HCT116 (cell line): Measurements from ENCODE around the gene NCF4. TPM values are rescaled to one million over a fixed set of nuclear protein-coding genes. Genes with fewer than 3 reads are reported as not detected.

Source experiments
- ATAC-seq: fragments of 200-7000 bp; cut with Tn5 transposase; 2 replicates; pipeline ENCODE4 v1.9.1; 2020; ENCODE audit warnings: mild to moderate bottlenecking, moderate library complexity
- BruUV-seq: library from RNA; stranded (reverse); fragments of 400-500 nt; replicated peaks from 2 replicates; lab custom pipeline; 2021; lab: Mats Ljungman, UMichigan
- CTCF ChIA-PET: fragments of 300-600 bp; sonication (Branson Sonifier 250); formaldehyde crosslinking; loops from one replicate; lab custom pipeline; 2021; ENCODE audit warnings: antibody characterized with exemption; lab: Charles Lee
- POLR2A ChIA-PET: fragments of 300-600, 350-600 bp; sonication (Branson Sonifier 250); formaldehyde crosslinking; loops from one replicate; lab custom pipeline; 2021; ENCODE audit warnings: antibody characterized with exemption; lab: Charles Lee
- RAD21 ChIA-PET, 2 experiments: fragments of 300-600 bp; sonication (Branson Sonifier 250); formaldehyde crosslinking; loops; one replicate each; lab custom pipeline; 2023; ENCODE audit warnings: low total read pairs in 2 of 2; ENCODE audit not compliant: uncharacterized antibody in 2 of 2, unreplicated experiment in 2 of 2, low non-redundant PET in 1 of 2; lab: Charles Lee
- DNase-seq: peaks from one replicate; pipeline ENCODE4 v3.0.0-alpha.2; 2010; ENCODE audit warnings: low read depth, low spot score
- H2AFZ ChIP-seq: fragments of 200-600 bp; shearing (Covaris generic), sonication (generic); 2 replicates; pipeline ENCODE4 v1.6.1; 2017; ENCODE audit warnings: low read depth, mixed run types, mixed read lengths, antibody characterized with exemption, low read length; ENCODE audit not compliant: poor library complexity, severe bottlenecking
- H3K27ac ChIP-seq: 2 replicates; pipeline ENCODE4 v1.5.1; 2012; ENCODE audit warnings: low read depth, low read length
- H3K27me3 ChIP-seq: fragments of 200-600 bp; sonication (generic); 2 replicates; pipeline ENCODE4 v1.6.1; 2016; ENCODE audit warnings: mixed run types, low read length, mixed read lengths; ENCODE audit not compliant: insufficient read depth
- H3K36me3 ChIP-seq, 2 experiments: fragments of 200-500 bp in 1 of 2; fragments of 200-600 bp in 1 of 2; sonication (Bioruptor generic) in 1 of 2; sonication (generic) in 1 of 2; 2 replicates each; pipeline versions ENCODE4 v1.5.1 to v1.6.1; 2014 to 2016; ENCODE audit warnings: low read length in 2 of 2, inconsistent platforms in 1 of 2, mixed read lengths in 1 of 2, mixed run types in 1 of 2; ENCODE audit not compliant: insufficient read depth in 2 of 2, control insufficient read depth in 1 of 2
- H3K4me1 ChIP-seq, 2 experiments: fragments of 200-600 bp in 1 of 2; sonication (generic) in 1 of 2; 2 replicates each; pipeline versions ENCODE4 v1.5.1 to v1.6.1; 2012 to 2017; ENCODE audit warnings: low read length in 2 of 2, inconsistent platforms in 1 of 2, mild to moderate bottlenecking in 1 of 2, mixed read lengths in 1 of 2, mixed run types in 1 of 2, moderate library complexity in 1 of 2; ENCODE audit not compliant: insufficient read depth in 2 of 2, control insufficient read depth in 1 of 2
- H3K4me2 ChIP-seq: fragments of 200-600 bp; sonication (generic); 2 replicates; pipeline ENCODE4 v1.6.1; 2017; ENCODE audit warnings: mixed run types, low read length, mixed read lengths
- H3K4me3 ChIP-seq, 2 experiments: fragments of 200-600 bp in 1 of 2; sonication (generic) in 1 of 2; replicated peaks in 1 of 2; 2 replicates each; pipeline ENCODE4 v1.5.1; 2011 to 2016; ENCODE audit warnings: low read length in 2 of 2, control low read depth in 1 of 2, low read depth in 1 of 2, mild to moderate bottlenecking in 1 of 2, mixed read lengths in 1 of 2, mixed run types in 1 of 2
- H3K79me2 ChIP-seq: fragments of 200-600 bp; sonication (generic); 2 replicates; pipeline ENCODE4 v1.6.1; 2017; ENCODE audit warnings: mild to moderate bottlenecking, mixed run types, low read length, moderate library complexity, mixed read lengths; ENCODE audit not compliant: insufficient read depth
- H3K9ac ChIP-seq: fragments of 200-600 bp; sonication (generic); 2 replicates; pipeline ENCODE4 v1.6.1; 2016; ENCODE audit warnings: low read length, mixed read lengths
- H3K9me2 ChIP-seq: fragments of 200-600 bp; sonication (generic), shearing (Covaris generic); 2 replicates; pipeline ENCODE4 v1.6.1; 2017; ENCODE audit warnings: mixed run types, mild to moderate bottlenecking, moderate library complexity; ENCODE audit not compliant: insufficient read depth
- H3K9me3 ChIP-seq, 2 experiments: fragments of 200-500 bp in 1 of 2; fragments of 200-600 bp in 1 of 2; sonication (Bioruptor generic) in 1 of 2; sonication (generic) in 1 of 2; 2 replicates each; pipeline ENCODE4 v1.6.1; 2014 to 2017; ENCODE audit warnings: low read length in 2 of 2, mixed read lengths in 2 of 2, inconsistent platforms in 1 of 2, low read depth in 1 of 2, mild to moderate bottlenecking in 1 of 2, mixed run types in 1 of 2, moderate library complexity in 1 of 2; ENCODE audit not compliant: control insufficient read depth in 1 of 2, insufficient read depth in 1 of 2
- H4K20me1 ChIP-seq: fragments of 200-600 bp; sonication (generic), shearing (Covaris generic); 2 replicates; pipeline ENCODE4 v1.6.1; 2017; ENCODE audit warnings: mixed run types, mild to moderate bottlenecking, moderate library complexity; ENCODE audit not compliant: insufficient read depth
- ATF3 ChIP-seq: IDR thresholded peaks from 2 replicates; pipeline ENCODE4 v1.6.1; 2012
- CEBPB ChIP-seq: IDR thresholded peaks from 2 replicates; pipeline ENCODE4 v1.6.1; 2012; ENCODE audit warnings: low read depth
- EGR1 ChIP-seq: IDR thresholded peaks from 2 replicates; pipeline ENCODE4 v1.6.1; 2012; ENCODE audit warnings: low read depth
- ELF1 ChIP-seq: IDR thresholded peaks from 2 replicates; pipeline ENCODE4 v1.6.1; 2012; ENCODE audit warnings: low read depth, borderline replicate concordance
- EZH2phosphoT487 ChIP-seq: fragments of 200-600 bp; IDR thresholded peaks from 2 replicates; pipeline ENCODE4 v1.6.1; 2018; ENCODE audit warnings: antibody characterized with exemption, borderline replicate concordance
- FOSL1 ChIP-seq: IDR thresholded peaks from 2 replicates; pipeline ENCODE4 v1.6.1; 2012; ENCODE audit warnings: low read depth
- JUND ChIP-seq: IDR thresholded peaks from 2 replicates; pipeline ENCODE4 v1.6.1; 2012
- MAX ChIP-seq: IDR thresholded peaks from 2 replicates; pipeline ENCODE4 v1.6.1; 2012
- POLR2AphosphoS5 ChIP-seq: IDR thresholded peaks from 2 replicates; pipeline ENCODE4 v1.6.1; 2011; ENCODE audit warnings: mild to moderate bottlenecking, low read depth, low read length, moderate library complexity
- RAD21 ChIP-seq: IDR thresholded peaks from 2 replicates; pipeline ENCODE4 v1.6.1; 2012; ENCODE audit warnings: low read depth, mild to moderate bottlenecking
- SIN3A ChIP-seq: IDR thresholded peaks from 2 replicates; pipeline ENCODE4 v1.6.1; 2012; ENCODE audit warnings: low read depth
- SP1 ChIP-seq: IDR thresholded peaks from 2 replicates; pipeline ENCODE4 v1.6.1; 2012; ENCODE audit warnings: low read depth
- SRF ChIP-seq: IDR thresholded peaks from 2 replicates; pipeline ENCODE4 v1.6.1; 2012; ENCODE audit warnings: low read depth
- TCF7L2 ChIP-seq: IDR thresholded peaks from 2 replicates; pipeline ENCODE4 v1.7.0; 2011; ENCODE audit warnings: borderline replicate concordance, inconsistent platforms; ENCODE audit not compliant: insufficient read depth, insufficient read length; ENCODE audit errors: extremely low read depth
- ZBTB33 ChIP-seq: IDR thresholded peaks from 2 replicates; pipeline ENCODE4 v1.6.1; 2011; ENCODE audit warnings: mild to moderate bottlenecking, low read length, moderate library complexity; ENCODE audit not compliant: insufficient replicate concordance; ENCODE audit errors: extremely low read depth
- ZFX ChIP-seq: fragments of 450-650 bp; IDR thresholded peaks from 2 replicates; pipeline ENCODE4 v1.6.1; 2017
- ZNF274 ChIP-seq: fragments of 200-500 bp; sonication (Bioruptor generic); IDR thresholded peaks from 2 replicates; pipeline ENCODE4 v1.6.1; 2014; ENCODE audit warnings: mild to moderate bottlenecking, low read depth, low read length, inconsistent platforms
- intact Hi-C: fragments of 100-400 bp; cut with micrococcal nuclease; formaldehyde crosslinking; loops from 2 replicates; pipeline ENCODE4 v1.10.0; 2022
- total RNA-seq: library from RNA; stranded (reverse); gene quantifications from one replicate; pipeline ENCODE4 v1.2.1, GENCODE V29; 2021; ENCODE audit not compliant: unreplicated experiment

The NCF4 gene
- total RNA-seq, 1 experiment from 2014 or later = 0.37 TPM

DNA sequence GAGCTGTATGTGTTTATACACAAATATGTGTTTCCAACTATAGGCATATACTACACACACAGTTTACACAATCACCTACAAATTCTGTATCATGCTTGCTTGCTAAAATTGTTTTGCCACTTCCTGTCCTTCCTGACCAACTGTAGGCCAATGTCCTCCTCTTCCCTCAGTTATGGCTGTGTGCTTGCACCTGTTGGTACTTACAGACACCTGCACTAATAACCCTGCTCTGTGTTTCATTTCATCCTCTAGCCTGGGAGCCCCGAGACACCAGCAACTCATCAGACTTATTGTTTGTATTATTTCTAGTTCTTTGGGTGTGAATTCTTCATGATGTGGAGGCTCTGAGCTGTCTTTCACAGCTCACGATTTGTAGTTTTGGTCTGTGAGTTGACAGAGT lies 1.8 kb upstream of the NCF4 start:
- Histone ChIP-seq H3K27me3 (no peaks in the 10 kb centered on the region), H3K4me1 (peaks cover 0 to 12% of the 10 kb centered on the region in 2 experiments; a peak in 1 of 4 replicates), H3K9ac (no peak overlapping the region), H3K27ac (no peak overlapping the region), H4K20me1 (no peaks in the 10 kb centered on the region), H3K9me2 (no peaks in the 10 kb centered on the region), H3K4me2 (no peak overlapping the region), H3K4me3 (no peak overlapping the region), H3K9me3 (no peaks in the 10 kb centered on the region), H3K36me3 (no peaks in the 10 kb centered on the region), H3K79me2 (no peaks in the 10 kb centered on the region), H2AFZ (no peak overlapping the region)
- ChIA-PET CTCF (interaction anchor here (1.0 to 1.1 kb wide), 2 partner anchors 13 to 77 kb away, joined by 3 read pairs; no protein-coding TSS in a partner anchor), POLR2A (interaction anchor here (1.1 kb wide), 1 partner anchor 105 kb away, joined by 4 read pairs; no protein-coding TSS in a partner anchor), RAD21 (no interaction called here)
- no peak for ATAC-seq
- TF ChIP-seq SP1 (no peak), CEBPB (no peak), SRF (no peak), ZBTB33 (no peak), JUND (no peak), POLR2AphosphoS5 (no peak), ELF1 (no peak), ZNF274 (no peak), RAD21 (no peak)
- intact Hi-C loops = loop anchor here (10.0 kb wide), 1 partner anchor 336 kb away; no protein-coding TSS in a partner anchor
- DNase-seq = no peak
- no TSS peak for BruUV-seq

GRCh38 chr22:36860017-36860416 lies 789 bp upstream of the NCF4 start:
- Histone ChIP-seq H3K27me3 (no peaks in the 10 kb centered on the region), H3K9me3 (no peaks in the 10 kb centered on the region), H3K9ac (no peak overlapping the region), H3K4me1 (peaks cover 0 to 12% of the 10 kb centered on the region in 2 experiments; a peak in 1 of 4 replicates), H3K79me2 (no peaks in the 10 kb centered on the region), H3K4me3 (no peak overlapping the region), H2AFZ (no peak overlapping the region), H3K4me2 (no peak overlapping the region), H3K9me2 (no peaks in the 10 kb centered on the region), H3K27ac (no peak overlapping the region), H3K36me3 (no peaks in the 10 kb centered on the region), H4K20me1 (no peaks in the 10 kb centered on the region)
- BruUV-seq = no TSS peak
- POLR2A ChIA-PET = no interaction called here
- CTCF ChIA-PET = interaction anchor here (1.1 kb wide), 1 partner anchor 12 kb away, joined by 3 read pairs; no protein-coding TSS in a partner anchor
- intact Hi-C loops = loop anchor here (1.0 kb wide), 1 partner anchor 118 kb away; no protein-coding TSS in a partner anchor
- DNase-seq (no peak), ATAC-seq (no peak)
- RAD21 ChIA-PET = no interaction called here
- no peak for TF ChIP-seq MAX
- no peak for TF ChIP-seq CEBPB
- TF ChIP-seq ZFX = no peak
- no peak for TF ChIP-seq TCF7L2
- no peak for TF ChIP-seq JUND
- TF ChIP-seq ATF3 = no peak
- TF ChIP-seq SIN3A = no peak
- no peak for TF ChIP-seq ZBTB33
- no peak for TF ChIP-seq FOSL1
- TF ChIP-seq EGR1 = no peak
- TF ChIP-seq ZNF274 = no peak
- no peak for TF ChIP-seq SP1
- no peak for TF ChIP-seq EZH2phosphoT487
